Measurements from ENCODE around the gene SLX9.

SLX9 gene, protein sequence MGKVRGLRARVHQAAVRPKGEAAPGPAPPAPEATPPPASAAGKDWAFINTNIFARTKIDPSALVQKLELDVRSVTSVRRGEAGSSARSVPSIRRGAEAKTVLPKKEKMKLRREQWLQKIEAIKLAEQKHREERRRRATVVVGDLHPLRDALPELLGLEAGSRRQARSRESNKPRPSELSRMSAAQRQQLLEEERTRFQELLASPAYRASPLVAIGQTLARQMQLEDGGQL

DNA sequence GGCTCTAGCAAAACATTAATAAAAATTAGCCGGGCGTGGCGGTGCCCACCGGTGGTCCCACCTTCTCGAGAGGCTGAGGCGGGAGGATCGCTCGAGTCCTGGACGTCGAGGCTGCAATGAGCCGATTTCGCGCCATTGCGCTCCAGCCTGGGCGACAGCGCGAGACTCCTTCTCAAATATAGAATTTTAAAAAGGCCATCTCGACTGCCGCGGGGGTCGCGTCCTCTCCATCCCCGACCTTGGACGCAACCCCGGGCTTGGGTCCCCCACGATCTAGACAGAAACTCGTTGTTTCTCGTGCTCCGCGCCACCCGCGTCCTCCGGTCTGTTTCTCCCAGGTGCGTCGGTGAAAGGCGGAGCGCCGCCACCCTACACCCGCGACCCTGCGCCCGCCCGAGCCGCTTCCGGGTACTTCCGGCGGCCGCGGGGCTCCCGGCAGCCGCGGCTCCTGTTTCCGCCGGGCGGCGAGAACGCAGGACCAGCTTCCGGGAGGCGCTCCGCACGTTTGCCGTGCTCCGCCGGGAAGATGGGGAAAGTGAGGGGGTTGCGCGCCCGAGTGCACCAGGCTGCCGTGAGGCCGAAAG is at the start of gene SLX9:
Gene SLX9 (plus strand): TSS at position 498 of the 584 bp plus-strand sequence. CDS start 29 bp downstream, at position 527.
- peak; percentile 75 to 80 for DNase-seq

DNA sequence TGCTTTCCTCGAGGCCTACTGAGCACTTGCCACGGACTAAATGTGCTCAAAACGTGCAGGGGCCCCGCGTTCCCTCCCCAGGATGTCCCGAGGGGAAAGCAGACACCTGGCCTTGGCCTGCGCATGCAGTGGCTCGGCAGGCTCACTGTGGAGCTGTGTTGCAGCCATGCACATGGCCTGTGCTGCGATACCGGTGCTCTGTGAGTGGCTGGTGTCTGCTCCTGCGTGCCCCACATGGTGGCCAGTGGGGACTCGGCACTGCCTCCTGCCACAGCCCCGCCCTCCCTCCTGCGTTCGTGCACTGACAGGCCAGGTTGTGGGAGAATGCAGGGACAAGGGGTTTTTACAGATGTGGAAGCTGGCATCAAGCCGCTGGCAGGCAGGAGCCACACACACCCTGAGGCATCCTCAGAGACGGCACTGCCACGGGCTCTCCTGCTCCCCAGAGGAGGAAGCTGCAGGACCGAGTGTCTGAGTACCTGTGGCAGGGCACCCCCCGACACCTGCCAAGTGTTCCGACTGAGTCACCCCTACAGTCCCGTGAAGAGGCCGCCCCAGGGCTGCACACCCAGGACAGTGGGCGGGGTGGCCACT is 49.4 kb upstream of the SLX9 start:
- DNase-seq: no peak

DNA sequence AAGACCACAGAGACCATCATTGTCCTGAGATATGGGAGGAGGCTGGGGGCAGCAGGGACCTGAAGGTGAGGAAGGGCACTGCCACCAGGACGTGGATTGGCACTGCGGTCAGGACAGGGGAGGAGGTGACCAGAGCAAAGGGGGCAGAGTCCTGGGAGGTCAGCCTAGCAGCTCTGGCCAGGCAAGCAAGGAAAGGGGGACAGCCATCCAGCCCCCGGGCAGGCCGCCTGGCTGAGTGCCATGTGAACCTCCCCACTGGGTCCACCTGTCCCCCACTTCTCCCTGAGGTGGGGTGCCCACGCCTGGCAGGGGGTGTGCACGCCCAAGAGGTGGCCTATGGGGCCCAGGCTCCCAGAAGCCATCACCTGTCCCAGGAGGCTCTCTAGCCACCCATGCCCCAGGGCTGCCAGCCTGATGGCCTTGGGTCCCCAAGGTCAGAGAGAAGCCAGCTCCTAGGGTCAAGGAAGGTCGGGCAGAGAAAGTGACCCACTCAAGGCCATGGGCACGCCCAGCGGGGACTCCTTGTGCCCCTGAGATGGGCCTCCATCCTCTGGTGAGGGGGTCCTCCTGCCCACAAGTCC is 48.8 kb upstream of the SLX9 start:
- DNase-seq: no peak

DNA sequence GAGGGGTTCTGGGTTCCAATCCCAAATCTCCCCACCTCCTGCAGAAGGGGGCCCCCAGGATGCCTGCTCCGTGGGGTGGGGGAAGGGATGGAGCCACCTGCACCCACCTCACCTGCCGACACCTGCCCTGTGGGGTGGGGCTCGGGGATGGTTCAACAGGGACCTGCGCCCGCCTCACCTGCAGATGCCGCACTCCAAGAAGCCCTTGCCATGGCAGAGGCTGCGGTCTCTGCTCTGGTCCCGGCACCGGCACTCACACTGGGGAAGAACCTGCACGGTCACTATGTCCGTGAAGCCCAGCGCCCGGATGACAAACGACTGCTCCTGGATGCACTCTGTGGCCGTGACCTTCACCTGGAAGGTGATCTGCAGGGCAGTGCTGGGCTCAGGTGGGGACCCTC is 48.2 kb upstream of the SLX9 start:
- DNase-seq: no peak

DNA sequence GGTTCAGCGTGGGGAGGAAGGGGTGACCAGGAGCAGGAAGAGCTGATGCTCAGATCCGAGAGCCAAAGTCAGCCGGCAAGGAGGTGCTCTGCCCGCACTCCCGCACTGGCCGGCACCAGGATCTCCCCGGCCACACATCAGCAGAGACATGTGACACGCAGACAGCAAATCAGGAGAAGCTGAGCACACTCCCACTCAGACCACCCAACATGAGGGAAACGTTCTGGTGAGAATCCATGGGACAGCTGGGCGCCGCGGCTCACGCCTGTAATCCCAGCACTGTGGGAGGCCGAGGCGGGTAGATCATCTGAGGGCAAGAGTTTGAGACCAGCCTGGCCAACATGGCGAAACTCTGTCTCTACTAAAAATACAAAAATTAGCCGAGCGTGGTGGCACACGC is 47.7 kb upstream of the SLX9 start:
- no peak for DNase-seq

DNA sequence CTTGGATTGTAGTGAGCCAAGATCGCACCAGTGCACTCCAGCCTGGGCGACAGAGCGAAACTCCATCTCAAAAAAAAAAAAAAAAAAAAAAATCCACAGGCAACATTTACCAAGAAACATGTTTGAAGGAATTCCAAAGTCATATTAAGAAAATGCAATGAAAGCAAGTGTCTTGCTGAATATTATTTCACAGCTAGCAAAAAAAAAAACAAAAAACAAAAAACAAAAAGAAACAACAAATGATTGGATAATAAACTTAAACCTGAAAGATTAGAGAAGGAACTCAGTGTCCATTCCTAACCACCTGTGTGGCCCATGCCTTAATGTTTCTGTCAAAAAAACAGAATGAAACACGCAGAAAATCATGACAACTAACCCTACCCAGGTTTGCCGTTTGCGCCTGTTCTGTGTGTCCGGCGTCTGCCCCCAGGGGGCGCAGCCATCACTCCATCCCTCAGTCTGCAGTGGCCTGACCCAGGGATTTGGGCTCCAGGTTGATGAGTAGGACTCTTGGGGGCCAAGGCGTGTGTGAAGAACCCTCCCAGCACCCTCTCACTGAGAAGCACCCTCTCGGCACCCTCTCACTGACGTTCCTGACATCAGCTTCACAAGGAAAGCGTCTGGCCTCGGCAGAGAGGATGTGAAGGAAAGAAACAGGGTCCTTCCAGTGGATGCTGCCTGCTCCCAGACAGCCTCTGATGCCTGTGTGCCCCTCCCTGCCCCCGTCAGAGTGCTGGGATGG is 47.1 kb upstream of the SLX9 start:
- DNase-seq: peak; percentile 60 to 68

DNA sequence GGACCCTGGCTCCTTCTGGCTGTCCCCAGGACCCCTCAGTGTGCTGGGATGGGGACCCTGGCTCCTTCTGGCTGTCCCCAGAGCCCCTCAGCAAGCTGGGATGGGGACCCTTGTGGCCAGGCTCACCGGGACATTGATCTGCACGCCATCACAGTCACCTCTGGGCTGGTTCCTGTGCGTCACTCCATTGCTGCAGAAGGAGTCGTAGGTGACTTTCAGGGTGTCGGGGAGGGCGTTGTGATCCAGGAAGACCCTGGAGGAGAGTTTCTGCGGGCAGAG is 46.6 kb upstream of the SLX9 start:
- no peak for DNase-seq

DNA sequence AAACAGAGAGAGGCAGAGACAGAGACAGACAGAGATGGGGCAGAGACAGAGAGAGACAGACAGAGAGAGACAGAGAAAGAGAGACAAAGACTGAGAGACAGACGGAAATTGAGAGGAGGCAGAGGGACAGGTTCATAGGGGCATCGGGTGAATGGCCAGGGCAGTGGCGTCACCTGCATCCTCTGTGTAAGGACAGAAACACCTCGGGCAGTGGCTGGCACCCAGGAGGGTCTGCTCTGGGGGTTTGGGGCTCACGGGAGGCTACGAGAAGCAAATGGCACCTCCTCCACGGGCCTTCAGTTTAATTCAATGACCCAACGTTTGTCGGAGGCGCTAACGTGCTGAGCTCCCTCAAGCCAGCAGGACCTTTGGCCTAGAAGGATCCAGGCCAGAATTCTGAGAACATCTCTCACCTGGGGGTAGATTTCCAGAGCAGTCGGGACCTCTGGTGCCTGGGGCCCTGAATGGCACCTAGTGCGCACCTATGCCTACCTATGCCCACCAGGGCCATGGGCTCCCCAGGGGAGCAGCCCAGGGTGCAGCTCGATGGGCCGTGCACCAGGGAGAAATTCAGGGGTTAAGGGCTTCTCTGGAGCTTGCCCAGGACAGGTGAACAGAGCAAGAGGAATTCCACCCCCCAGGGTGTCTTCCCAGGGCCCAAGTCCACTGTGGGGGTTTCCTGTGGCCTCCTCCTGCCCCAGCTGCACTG is 45.7 kb upstream of the SLX9 start:
- DNase-seq: no peak

DNA sequence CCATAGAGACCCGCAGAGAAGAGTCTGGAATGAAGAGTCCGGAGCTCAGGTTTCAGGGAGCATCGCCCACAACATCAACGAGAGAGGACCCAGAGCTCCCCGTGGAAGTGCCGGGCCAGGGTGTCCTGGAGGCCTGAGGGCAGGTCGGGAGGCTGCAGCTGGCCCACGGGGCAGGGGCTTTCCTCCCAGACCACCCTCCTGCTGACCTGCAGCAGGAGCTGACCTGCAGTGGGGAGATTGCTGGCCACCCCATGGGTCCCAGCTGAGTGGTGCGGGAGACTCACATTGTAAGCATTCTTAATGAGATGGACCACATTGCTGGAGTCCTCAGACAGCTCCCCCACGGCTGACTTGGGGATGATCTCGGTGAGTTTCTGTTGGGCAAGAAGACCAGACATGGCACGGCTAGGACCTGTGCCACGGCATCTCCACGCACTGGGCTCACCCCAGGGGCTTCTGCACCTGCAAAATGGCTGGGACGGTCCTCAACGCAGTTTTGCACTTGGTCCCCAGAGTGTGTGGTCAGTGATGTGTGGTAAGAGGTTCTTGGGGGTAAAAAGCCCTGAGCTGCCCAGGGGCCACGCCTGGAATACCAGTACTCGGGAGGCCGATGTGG is 45.0 kb upstream of the SLX9 start:
- DNase-seq: no peak

DNA sequence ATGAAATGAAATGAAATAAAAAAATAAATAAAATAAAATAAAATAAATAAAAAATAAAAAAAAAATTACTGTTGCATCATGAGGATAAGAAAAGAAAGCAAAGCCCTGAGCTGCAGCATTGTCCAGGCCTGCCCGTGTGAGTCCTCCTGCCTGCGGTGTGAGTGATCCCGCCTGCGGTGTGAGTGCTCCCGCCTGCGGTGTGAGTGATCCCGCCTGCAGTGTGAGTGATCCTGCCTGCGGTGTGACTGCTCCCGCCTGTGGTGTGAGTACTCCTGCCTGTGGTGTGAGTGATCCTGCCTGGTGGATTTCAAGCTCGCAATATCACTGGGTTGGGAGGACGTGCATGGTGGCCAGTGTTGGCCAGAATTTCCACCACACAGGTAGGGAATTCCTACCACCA is 44.0 kb upstream of the SLX9 start:
- DNase-seq: no peak

DNA sequence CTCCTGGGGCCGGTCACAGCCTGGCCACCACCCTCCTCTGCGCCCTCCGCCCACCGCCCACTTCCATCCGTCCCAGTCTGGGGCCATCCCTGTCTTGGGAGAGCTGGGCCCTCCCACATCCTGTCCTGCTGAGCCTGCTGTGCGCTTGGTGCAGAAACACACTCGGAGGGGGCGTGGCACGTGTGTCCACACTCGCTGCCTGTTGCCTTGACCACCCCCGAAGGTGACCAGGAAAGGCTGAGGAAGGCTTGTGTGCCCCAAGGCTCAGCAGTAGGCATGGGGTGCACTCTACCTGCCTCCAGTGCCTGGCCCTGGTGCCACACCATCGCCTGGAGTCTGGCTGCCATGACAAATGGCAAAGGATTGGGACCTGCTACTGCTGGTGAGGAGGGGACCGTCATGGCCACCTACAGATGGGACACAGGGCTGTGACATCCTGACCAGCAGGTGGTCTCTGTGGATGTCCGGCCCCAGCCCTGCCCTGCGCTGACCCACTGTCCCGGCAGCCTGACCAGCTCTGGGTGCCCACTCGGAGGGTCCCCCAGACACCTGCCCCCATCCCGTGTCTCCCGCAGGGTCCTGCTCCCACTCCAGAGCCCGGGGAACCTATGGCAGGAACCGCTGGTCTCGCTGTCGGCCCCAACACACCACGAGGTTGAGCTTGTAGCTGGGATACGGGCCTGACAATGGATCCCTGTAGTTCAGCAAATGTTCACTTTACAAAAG is 43.1 kb upstream of the SLX9 start:
- no peak for DNase-seq

DNA sequence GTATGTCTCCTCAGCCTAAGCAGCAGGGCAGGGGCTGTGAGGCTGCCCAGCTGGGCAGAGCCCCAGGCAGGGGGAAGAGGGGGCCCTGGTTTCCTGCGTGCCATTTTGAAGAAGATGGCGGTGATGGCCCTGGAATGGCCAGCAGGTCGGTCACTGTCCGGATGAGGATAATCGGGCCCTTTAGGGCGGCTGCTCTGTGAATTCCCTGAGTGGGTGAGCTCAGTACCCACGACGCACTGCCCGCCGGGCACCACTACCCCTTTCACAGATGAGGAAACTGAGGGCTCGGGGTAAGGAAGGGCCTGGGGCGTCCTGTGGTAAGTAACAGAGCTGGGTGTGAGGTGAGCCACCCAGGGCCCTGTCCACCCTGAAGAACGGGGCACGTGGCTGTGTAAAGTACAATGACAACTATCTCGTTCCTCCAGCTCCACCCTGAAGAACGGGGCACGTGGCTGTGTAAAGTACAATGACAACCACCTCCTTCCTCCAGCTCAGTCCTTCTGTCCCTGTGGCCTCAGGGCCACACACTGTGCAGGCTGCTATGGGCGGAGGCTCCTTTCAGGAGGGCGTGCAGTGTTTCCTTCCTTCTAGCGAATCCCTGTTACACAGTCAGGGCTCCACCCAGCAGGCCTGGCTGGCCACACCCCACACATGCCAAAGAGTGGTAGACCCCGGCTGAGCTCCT is 42.4 kb upstream of the SLX9 start:
- DNase-seq: no peak

DNA sequence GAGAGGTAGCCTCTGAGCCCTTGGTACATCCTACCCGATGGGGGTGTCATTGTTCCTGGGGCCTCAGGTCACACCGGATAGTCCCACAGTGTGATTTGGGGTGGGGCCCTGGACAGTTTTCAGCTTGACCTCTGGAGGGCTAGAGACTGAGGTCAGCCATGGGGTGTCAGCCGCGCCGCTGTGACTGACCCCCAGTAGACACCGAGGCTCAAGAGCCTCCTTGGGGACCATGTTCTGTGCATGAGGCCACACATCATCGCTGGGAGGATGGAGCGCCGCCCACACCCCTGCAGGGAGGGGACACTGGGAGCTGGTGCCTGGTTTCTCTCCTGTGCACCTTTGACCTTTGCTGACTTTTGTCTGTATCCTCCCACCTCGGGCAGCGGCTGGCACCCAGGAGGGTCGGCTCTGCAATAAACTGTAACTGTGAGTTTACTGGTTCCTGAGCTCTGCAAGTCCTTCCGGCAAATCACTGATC is 41.8 kb upstream of the SLX9 start:
- no peak for DNase-seq

DNA sequence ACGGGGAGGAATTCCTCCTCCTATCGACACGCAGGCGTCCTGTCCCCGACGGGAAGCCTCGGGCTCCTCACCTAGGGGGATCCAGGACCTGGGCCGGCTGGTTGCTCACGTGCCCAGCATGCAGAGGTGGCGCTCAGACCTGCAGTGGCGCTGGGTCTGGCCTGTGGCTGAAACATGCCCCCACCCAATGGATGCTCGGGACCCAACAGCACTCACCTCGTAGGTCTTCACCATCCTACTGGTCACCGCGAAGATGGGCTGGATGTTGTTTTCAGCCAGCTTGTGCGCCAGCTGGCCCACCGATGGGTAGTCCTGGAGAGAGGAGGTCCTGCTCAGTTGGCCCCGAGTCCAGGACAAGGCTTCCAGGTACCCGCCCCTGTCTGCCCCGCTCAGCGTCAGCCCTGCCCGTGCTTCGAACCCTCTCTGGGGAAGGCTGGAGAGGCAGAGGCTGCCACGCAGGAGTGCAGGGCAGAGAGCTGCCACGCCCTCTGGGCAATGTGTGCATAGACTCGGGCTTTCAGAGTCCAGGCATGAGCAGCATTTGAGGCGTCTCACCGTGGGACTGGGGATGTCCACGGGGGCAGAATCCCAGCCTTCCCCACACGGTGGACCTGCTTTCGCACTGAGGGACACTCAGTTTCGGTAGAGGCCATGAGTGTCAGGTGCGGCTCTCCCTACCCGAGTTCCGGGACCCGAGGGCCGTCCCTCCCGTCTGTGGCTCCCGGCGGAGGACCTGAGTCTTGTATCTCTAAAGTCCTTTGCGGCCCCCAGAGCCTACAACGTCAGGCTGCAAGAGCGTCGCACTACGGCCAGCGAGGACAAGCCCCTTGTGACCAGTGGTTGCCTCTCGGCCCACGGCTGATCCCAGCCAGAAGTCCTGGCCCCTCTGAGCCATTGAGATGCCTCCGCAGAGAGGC is 40.7 kb upstream of the SLX9 start:
- no peak for DNase-seq

DNA sequence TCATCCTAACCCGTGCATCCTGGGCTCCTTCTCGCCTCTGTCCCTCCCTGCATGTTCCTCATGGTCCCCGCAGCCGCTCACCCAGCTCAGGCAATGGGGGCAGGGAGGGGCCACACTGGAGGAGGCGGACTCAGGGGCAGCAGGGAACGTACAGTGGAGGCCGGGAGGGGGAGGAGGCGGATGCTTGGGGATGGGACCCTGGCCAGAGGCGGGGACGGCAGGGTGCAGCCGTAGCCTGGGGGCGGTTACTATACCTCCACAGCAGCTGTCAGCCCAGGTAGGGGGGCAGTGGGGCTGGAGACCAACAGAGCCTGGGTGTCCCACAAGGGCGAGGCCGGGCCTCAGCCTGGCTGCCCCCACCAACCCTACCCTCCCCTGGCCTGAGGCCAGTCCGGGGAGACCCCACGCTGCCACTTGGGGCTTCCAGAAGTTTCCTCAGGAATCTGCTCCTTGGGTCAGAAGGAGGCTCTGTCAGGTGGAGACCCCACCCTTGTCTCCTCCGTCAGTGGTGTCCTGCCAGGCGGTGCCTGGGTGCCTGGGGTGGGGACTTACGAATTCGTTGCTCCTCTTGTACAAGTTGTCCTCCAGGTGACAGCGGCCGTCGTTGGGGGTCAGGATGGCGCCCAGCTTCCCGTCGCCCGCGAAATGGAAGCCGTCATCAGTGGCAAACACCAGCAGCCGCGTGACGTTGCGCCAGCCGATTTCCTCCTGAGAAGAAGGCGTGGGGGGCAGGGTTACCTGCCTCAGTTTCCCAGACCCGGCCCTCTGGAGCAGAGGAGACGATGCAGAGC is 39.9 kb upstream of the SLX9 start:
- DNase-seq: no peak

DNA sequence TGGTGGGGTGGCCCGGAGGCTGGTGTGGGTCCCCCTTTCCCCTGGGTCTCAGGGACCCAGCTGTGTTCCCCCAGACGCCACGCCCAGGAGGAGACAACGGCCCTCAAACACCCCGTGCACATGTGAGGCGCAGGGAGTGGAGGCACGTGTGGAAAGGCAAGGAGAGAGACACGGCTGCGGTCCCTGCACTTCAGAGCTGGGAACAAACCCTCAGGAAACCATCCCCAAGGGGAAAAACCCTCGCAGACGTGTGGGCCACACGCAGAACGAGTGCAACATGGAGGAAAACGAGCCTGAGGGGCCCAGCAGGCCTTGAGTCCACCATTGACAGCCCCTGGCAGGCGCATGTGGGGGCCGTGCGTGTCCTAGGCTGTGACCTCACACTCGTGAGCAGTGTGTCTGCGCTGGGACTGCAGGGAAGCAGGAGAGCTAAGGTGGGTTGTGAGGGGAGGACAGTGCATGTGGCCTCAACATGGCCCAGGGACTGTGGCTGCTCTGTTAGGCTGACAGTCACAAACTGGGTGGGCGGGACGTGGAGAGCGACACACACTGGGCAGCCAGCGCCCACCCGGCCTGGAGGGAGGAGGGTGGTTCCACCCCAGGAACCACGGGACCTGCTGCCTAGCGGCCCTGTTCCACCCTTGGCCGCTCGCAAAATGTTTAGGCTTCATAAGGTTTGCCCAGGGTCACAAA is 39.1 kb upstream of the SLX9 start:
- DNase-seq: no peak

DNA sequence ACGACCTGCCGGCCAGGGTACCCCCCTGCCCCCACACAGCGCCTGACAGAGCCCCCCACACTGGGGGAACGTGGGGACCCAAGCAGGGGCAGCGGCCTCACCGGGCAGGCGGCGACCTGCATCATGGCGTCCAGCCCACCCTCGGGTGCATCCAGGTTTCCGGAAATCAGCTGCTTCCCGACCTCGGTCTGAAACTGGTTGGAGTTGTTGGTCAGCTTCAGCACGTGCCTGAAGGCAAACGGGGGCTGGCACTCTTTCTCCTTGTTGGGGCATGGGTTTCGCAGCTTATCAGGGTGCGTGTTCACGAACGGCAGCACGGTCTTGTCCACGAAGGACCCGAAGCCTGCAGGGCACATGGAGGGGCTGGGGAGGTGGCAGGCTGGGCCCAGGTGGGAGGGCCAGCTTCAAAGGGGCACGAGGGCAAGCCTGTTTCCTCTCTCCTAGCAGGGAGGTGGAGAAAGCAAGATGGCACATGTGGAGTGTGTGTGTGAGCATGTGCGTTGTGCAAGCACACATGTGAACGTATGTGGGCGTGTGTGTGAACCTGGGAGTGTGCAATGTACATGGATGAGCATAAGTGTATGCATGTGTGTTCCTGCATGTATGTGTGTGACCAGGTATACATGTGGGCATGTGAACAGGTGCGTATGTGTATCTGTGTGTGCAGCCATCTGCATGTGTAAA is 38.3 kb upstream of the SLX9 start:
- DNase-seq: no peak

Data from Kasumi-1 (cell line).